Renal cortex interstitium (tissue), 11 donors: ENCODE results near the gene PCGF2. TPM values are rescaled to one million over a fixed set of nuclear protein-coding genes. Genes with fewer than 3 reads are reported as not detected.

Experiments used
- DNase-seq, 11 donors: peaks; one replicate each; pipeline ENCODE4 v3.0.0-alpha.2; 2013; ENCODE audit warnings: low read depth in 9 of 11, low spot score in 4 of 11; ENCODE audit errors: extremely low read depth in 1 of 11
- polyA plus RNA-seq, 3 donors: library from polyadenylated mRNA; unstranded; fragments of 120-200 nt; gene quantifications; one replicate each; pipeline ENCODE4 v1.2.1, GENCODE V29; 2013; ENCODE audit not compliant: insufficient read length in 3 of 3

Gene PCGF2
- polyA plus RNA-seq, 3 donors = 59.7 to 93.8 (median 84.0) TPM

DNA sequence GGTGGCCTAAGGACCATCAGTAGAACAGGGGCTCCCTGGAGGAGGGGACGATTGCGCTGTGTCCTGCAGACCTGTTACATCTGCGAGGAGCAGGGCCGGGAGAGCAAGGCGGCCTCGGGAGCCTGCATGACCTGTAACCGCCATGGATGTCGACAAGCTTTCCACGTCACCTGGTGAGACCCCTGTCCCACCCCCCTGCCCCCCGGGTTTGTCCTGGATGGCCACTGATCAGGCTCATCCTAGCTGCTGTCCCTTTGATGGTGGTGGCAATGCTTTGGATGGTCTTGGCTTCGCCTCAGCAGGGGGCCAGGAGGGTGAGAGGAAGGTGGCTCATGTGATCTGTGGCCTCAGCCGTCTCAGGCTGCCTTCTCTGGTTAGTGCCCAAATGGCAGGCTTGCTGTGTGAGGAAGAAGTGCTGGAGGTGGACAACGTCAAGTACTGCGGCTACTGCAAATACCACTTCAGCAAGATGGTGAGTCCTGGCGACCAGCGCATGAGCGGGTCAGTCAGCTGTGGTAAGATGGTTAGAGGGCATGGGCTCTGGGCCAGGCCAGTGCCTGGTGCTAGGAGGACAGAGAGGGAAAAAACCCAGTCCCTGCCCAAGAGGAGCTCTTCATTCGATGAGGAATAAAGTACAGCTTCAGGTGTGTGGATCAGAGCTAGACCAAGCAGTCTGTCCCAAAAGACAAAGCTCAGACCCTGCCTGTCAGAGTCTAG is 38.9 kb downstream of the PCGF2 start:
- DNase-seq = no peak

DNA sequence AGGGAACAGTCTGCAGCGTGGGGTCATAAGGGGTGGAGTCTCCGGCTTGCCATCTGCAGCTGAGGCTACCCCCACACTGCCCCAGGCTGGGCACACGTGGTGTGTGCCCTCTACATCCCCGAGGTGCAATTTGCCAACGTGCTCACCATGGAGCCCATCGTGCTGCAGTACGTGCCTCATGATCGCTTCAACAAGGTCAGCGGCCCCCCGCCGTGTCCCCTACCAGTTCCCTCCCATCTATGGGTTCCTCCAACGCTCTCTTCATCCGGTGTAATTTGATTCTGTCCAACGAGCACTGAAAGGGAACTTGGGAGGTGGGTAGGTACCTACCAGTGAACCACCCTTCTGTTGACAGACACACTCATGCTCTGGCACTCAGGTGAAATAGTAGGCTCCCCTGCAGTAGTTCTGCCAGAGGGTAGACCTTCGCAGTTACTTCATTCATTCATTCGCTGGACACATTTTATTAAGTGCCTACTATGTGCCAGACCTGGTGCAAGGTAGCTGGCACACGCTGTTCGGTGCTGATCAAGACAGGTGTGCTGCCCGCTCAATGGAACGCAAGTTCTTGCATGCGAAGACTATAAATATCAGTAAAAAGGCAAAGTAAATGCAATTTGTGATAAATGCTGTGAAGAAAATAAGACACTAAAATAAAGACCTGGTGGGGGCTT is 40.3 kb downstream of the PCGF2 start:
- no peak for DNase-seq

DNA sequence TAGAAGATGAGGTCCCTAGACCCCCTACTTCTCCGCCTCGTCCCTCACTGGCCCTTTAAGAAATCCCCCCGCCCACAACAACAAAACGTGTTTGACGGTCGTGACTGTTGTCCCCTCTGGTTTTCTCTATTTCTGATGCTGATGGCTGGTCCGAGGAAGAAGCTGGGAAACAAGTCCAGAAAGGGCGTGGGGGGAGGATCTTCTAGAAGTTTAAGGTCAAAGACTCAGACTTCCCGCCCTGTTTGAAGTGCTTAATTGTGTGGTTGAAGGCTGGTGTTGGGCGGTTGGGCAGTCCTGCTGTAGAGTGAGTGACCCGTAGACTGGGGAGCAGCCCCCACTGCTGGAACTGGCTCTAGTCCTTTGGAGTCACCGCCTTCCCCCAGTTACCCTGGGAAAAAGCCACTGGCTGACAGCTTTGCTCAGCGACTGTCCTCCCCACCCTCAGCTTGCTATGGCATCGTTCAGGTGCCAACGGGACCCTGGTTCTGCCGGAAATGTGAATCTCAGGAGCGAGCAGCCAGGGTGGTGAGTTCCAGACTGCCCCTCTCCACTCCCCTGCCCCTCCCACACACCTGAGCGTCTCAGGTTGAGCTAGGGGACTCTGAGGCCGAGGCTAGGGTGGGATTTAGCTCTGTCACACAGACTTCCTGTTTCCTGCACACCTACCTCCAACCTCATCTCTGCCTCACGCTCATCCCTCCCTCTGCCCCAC is 41.5 kb downstream of the PCGF2 start:
- no peak for DNase-seq

- peak in 1 of 11 donors; percentile 40 for DNase-seq
Observed at GRCh38 chr17:38705803-38706504, 42.2 kb downstream of the PCGF2 start.

- DNase-seq = no peak
Observed at GRCh38 chr17:38705523-38705802, 42.7 kb downstream of the PCGF2 start.

- peak in 6 of 11 donors; percentile 69 to 80 (median 78) for DNase-seq
Observed at GRCh38 chr17:38704606-38705522, 43.3 kb downstream of the PCGF2 start, which contains the start of gene MLLT6. Gene MLLT6 (plus strand): TSS chr17:38705273. CDS start chr17:38705633, 360 bp downstream.

GRCh38 chr17:38703742-38704605 is 44.2 kb downstream of the PCGF2 start:
- DNase-seq = peak in 9 of 11 donors; percentile 73 to 90 (median 81)

DNA sequence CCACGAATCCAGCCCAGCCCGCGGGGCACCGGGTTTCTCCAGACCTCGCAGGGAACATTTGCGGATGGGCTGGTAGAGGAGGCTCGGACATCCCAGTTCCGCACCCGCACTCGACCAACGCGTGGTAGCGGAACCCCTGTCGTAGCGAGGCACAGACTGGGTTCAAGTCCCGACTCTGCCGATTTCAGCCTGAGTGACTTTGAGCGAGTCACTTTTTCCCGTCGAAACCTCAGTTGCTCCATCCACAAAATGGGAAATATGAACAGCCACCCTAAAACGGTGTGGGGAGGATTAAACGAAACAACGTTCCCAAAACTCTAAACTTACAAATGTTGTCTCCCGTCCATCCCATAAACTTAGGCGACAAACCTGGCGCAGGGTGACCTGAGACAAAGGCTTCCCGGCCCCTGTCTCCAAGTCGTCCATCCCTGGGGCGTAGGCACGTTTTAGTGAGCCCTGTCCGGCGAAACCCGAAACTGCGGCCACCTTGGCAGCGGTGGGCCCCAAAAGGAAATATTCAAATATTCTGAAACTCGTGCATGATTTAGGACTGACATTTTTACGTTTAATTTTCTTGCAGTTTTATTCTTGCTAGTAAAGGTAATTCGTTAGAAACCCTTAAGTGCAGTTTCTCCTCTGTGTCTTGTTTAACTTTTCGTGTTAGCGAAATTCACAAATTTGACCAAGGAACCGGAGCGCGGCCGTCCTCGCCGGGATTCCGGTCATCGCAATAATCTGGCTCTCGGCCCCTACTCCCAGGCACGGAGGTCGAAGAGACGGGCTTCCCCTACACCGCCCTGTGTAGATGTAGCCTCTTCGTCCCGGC is 45.0 kb downstream of the PCGF2 start:
- DNase-seq = no peak

DNA sequence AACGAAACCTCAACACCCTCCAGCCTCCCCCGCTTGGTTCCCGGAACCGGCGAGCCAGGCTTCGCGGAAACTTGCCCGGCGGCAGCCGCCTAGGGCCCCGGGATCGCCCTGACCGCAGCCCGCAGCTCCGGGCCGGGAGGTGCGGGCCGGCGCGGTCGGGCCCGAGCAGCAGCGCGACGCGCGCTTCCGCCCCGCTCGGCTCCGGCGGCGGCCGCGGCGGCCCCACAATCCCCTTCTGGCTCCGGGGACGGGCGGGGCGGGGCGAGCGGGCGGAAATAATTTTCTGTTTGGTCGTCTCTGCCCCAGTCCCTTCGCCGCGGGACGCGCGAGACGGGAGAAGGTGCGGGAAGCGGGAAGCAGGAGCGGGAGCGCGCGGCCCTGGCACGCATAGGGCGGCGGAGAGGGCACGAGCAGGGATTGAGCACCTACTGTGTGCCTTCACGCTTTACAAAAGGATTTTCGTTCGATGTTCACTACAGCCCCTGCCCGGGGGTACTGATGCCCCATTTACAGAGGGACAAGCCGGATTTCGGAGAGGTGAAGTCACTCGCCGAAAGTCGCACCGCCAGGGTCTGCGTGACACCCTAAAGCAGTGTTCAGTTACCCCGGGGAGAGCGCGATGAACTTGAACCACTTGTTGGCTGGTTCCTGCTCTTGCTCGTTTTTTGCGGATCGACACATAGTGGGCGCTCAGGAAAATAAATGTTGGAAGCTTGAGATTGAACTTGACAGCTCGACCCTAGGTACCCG is 45.8 kb downstream of the PCGF2 start:
- DNase-seq = peak in 8 of 11 donors; percentile 70 to 88 (median 81)

DNA sequence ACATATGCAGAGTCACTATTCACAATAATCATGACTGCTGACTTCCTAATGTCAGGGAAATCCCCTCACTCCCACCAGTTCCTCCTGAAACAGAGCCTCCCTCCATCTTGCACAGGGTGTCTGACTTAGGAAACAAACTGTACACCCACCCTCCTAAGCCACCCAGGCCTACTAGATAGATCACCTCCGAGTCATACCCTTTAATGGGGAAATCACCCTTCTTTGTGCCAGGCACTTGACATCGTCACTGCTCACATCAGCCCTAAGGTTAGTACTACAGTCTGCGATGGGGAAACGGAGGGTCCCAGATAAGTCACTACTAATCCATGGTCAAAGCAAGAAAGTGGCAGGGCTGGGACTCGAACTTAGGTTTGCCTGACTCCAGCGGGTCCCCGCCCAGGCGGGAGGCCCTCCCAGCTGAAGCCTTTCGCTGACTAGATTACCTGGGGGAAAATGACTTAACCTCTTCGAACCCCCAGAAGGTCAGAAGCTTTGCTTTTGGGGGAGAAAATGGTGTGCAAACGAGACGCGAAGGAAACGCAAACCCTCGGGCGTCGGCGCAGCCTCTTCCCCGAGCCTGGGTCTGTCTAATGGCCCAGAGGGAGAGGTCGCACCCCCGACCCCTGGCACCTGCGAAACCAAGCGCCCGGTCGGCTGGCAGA is 46.5 kb downstream of the PCGF2 start:
- DNase-seq = no peak

DNA sequence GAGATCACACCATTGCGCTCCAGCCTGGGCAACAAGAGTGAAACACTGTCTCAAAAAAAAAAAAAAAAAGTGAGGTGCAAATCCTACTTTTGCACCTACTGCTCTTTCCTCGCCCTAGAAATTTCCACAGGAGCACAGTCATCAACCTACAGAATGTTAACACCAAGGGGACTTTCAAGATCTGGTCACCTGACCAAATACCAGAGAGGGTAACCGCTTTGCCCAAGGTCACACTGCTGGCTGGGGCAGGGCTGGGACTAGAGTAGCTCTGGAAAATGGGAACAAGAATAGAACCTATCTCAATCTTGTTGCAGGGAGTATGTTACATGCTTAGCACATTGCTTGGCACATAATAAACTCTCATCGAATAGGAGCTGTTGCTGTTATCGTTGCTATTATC is 49.4 kb downstream of the PCGF2 start:
- no peak for DNase-seq

- no peak for DNase-seq
Observed at GRCh38 chr17:38697061-38697820, 50.9 kb downstream of the PCGF2 start.

GRCh38 chr17:38693700-38694329 is 54.3 kb downstream of the PCGF2 start:
- peak in 3 of 11 donors; percentile 71 to 77 (median 75) for DNase-seq

- no peak for DNase-seq
Observed at GRCh38 chr17:38691154-38691553, 57.0 kb downstream of the PCGF2 start.
